Heart left ventricle (tissue), 16 donors: ENCODE data around the gene HSD17B14. TPM values are rescaled to one million over a fixed set of nuclear protein-coding genes. Genes with fewer than 3 reads are reported as not detected.
A peak's percentile ranks its signal among the peaks of the same experiment; 100 is the strongest.

Experiments used
- ATAC-seq, 4 donors: fragments of 200-7000 bp; cut with Tn5 transposase; one replicate each; pipeline ENCODE4 v1.9.1; 2020 to 2022; ENCODE audit warnings: moderate library complexity in 4 of 4, mild to moderate bottlenecking in 3 of 4, moderate number of reproducible peaks in 1 of 4
- DNase-seq, 5 donors: peaks; one replicate each; pipeline ENCODE4 v3.0.0-alpha.2; 2020
- H3K27ac ChIP-seq, 12 donors: fragments of 200-600 bp; sonication (generic) in 4 of 12; one replicate each; pipeline versions ENCODE4 v1.5.0 to v1.8.0; 2016 to 2022; ENCODE audit warnings: mild to moderate bottlenecking in 2 of 12
- H3K27me3 ChIP-seq, 9 donors: fragments of 200-600 bp; sonication (generic) in 2 of 9; one replicate each; pipeline versions ENCODE4 v1.5.1 to v1.8.0; 2016 to 2022; ENCODE audit warnings: mild to moderate bottlenecking in 3 of 9
- H3K36me3 ChIP-seq, 9 donors: fragments of 200-600 bp; sonication (generic) in 2 of 9; one replicate each; pipeline versions ENCODE4 v1.5.0 to v1.8.0; 2018 to 2022; ENCODE audit warnings: mild to moderate bottlenecking in 2 of 9
- H3K4me1 ChIP-seq, 12 donors: fragments of 200-600 bp; sonication (generic) in 4 of 12; one replicate each; pipeline versions ENCODE4 v1.5.0 to v1.8.0; 2016 to 2022; ENCODE audit warnings: mild to moderate bottlenecking in 3 of 12
- H3K4me3 ChIP-seq, 12 donors: fragments of 200-600 bp; sonication (generic) in 4 of 12; one replicate each; pipeline versions ENCODE4 v1.5.0 to v1.8.0; 2017 to 2022; ENCODE audit warnings: mild to moderate bottlenecking in 9 of 12, moderate library complexity in 4 of 12
- H3K9me3 ChIP-seq, 12 donors: fragments of 200-600 bp; sonication (generic) in 4 of 12; one replicate each; pipeline versions ENCODE4 v1.5.0 to v1.8.0; 2016 to 2022; ENCODE audit warnings: mild to moderate bottlenecking in 1 of 12
- CTCF ChIP-seq, 12 donors: fragments of 200-600 bp; sonication (generic) in 4 of 12; IDR thresholded peaks; one replicate each; pipeline versions ENCODE4 v1.5.0 to v1.8.0; 2018 to 2022; ENCODE audit warnings: antibody characterized with exemption in 12 of 12, mild to moderate bottlenecking in 5 of 12
- POLR2A ChIP-seq, 2 donors: fragments of 450-650 bp; IDR thresholded peaks; one replicate each; pipeline ENCODE4 v1.6.1; 2017; ENCODE audit warnings: antibody characterized with exemption in 2 of 2, mild to moderate bottlenecking in 2 of 2, moderate library complexity in 2 of 2
- WGBS, 4 donors: extraction: QIAGEN DNeasy Blood & Tissue Kit in 2 of 4; methylation state at CpG; one replicate each; pipeline versions ENCODE4 v1.1.5 to v1.1.7; 2013 to 2018; 5-methylcytosine and 5-hydroxymethylcytosine counted together
- intact Hi-C, 10 donors: fragments of 100-400 bp; cut with DNase I; formaldehyde crosslinking; loops; one replicate each; pipeline versions ENCODE4 v1.11.1 to v1.14.2; 2022
- polyA plus RNA-seq, 2 donors: library from polyadenylated mRNA; stranded (reverse); fragments of 200-250 nt; gene quantifications; one replicate each; pipeline ENCODE4 v1.2.3, GENCODE V29; 2013
- total RNA-seq, 9 donors: library from RNA; depleted of rRNA in 2 of 9; stranded (reverse); fragments of >200 nt in 2 of 9; fragmentation: NEBNext Ultra II Directional in 3 of 9; extraction: Animal tissue kit (Norgen Biotek cat#: 25700) in 3 of 9; gene quantifications; one replicate each; pipeline versions ENCODE4 v1.1.0 to v1.2.4, GENCODE V29; 2016 to 2023
- donor health status: ischemic (EF 13 %, LVEDD 7.1; RV severe dilation, severe dysfunction).
- donor health status: healthy with polysubstance abuse.
- donor health status: DM: no; HTN: yes; CAD: no.
- donor health status: DM: no; HTN: no; CAD: no.
- donor health status: ischemic (EF 25% LVEDD 6.9; RV normal size, moderate dysfunction).
- donor health status: ischemic (EF 25% LVEDD 5.7; RV mildly dilated, moderate dysfunction).
- donor health status: healthy.
- donor health status: DM: yes; HTN: yes; CAD: no.
- donor health status: ischemic (EF 35%, LVEDD 5.7; RV mildly dilated, moderate dysfunction).
- donor health status: nonischemic (EF 11% LVEDD 7.7; RV severe dilation, severe dysfunction).
- donor health status: DM: yes; HTN: yes; CAD: no.
- donor health status: PGD.
- donor health status: ischemic (EF 29% LVEDD 5.4; RV normal size, mild dysfunction).
- donor health status: nonischemic (EF 23%, LVEDD 6.1; RV moderate dilation, normal function).

HSD17B14 gene
- total and polyA plus RNA-seq, 11 donors: 1.2 to 5.4 (median 2.7) TPM; not detected in 1

GRCh38 chr19:48777139-48777538 is 59.2 kb downstream of the HSD17B14 start:
- DNase-seq (no peak), ATAC-seq (no peak)
- Histone ChIP-seq H3K36me3 (no peaks in the 10 kb centered on the region), H3K27me3 (no peaks in the 10 kb centered on the region), H3K9me3 (no peaks in the 10 kb centered on the region), H3K4me3 (no peak overlapping the region), H3K4me1 (peaks cover 0 to 20% (median 9%) of the 10 kb centered on the region in 12 donors), H3K27ac (no peak overlapping the region)
- TF ChIP-seq POLR2A (IDR thresholded peaks at IDR 0.05) (no peak), CTCF (IDR thresholded peaks at IDR 0.05) (no peak)
- intact Hi-C loops: loop anchor here in 1 of 10 donors (10.0 kb wide), 1 partner anchor 102 kb away; the partner anchor contains the start of gene NTN5
- WGBS, 4 donors: 93 to 96% (median 95%) methylated on average over 5 of the region's 5 CpGs

GRCh38 chr19:48772503-48772953 is 63.8 kb downstream of the HSD17B14 start:
- no peak overlapping the region for H3K4me3 ChIP-seq
- H3K9me3 ChIP-seq: no peaks in the 10 kb centered on the region
- TF ChIP-seq POLR2A (IDR thresholded peaks at IDR 0.05) (no peak), CTCF (IDR thresholded peaks at IDR 0.05) (no peak)
- WGBS, 4 donors: 41 to 51% (median 46%) methylated on average over 13 of the region's 13 CpGs
- peak in 2 of 5 donors; percentile 44 to 62 for DNase-seq
- H3K27me3 ChIP-seq: no peaks in the 10 kb centered on the region
- peaks cover 0 to 9% (median 0%) of the 10 kb centered on the region in 12 donors for H3K4me1 ChIP-seq
- peak overlapping the region in 9 of 12 donors; percentile 32 to 72 (median 44) for H3K27ac ChIP-seq
- peak; percentile 40 to 77 (median 62) for ATAC-seq
- intact Hi-C loops: loop anchor here in 1 of 10 donors (10.0 kb wide), 1 partner anchor 98 kb away; the partner anchor contains the start of gene NTN5
- no peaks in the 10 kb centered on the region for H3K36me3 ChIP-seq

GRCh38 chr19:48770734-48771472 is 65.4 kb downstream of the HSD17B14 start:
- Histone ChIP-seq H3K36me3 (no peaks in the 10 kb centered on the region), H3K27ac (no peak overlapping the region), H3K9me3 (no peaks in the 10 kb centered on the region), H3K4me3 (no peak overlapping the region), H3K27me3 (no peaks in the 10 kb centered on the region), H3K4me1 (peaks cover 0 to 9% (median 0%) of the 10 kb centered on the region in 12 donors)
- DNase-seq: no peak
- no peak for ATAC-seq
- intact Hi-C loops: loop anchor here in 1 of 10 donors (10.0 kb wide), 1 partner anchor 96 kb away; the partner anchor contains the start of gene NTN5
- 77 to 83% (median 81%) methylated on average over 20 of the region's 20 CpGs for WGBS, 4 donors
- TF ChIP-seq POLR2A (IDR thresholded peaks at IDR 0.05): no peak
- TF ChIP-seq CTCF (IDR thresholded peaks at IDR 0.05): no peak

GRCh38 chr19:48770266-48770665 is 66.0 kb downstream of the HSD17B14 start:
- no peak for ATAC-seq
- TF ChIP-seq CTCF (IDR thresholded peaks at IDR 0.05) (no peak), POLR2A (IDR thresholded peaks at IDR 0.05) (no peak)
- 75 to 98% (median 84%) methylated on average over 7 of the region's 7 CpGs for WGBS, 4 donors

More at GRCh38 chr19:48770266-48770665, 66.0 kb downstream of the HSD17B14 start:
- no peak for DNase-seq
- intact Hi-C loops: loop anchor here in 1 of 10 donors (10.0 kb wide), 1 partner anchor 95 kb away; the partner anchor contains the start of gene NTN5
- no peak overlapping the region for H3K27ac ChIP-seq
- peaks cover 0 to 9% (median 0%) of the 10 kb centered on the region in 12 donors for H3K4me1 ChIP-seq
- no peaks in the 10 kb centered on the region for H3K27me3 ChIP-seq
- no peaks in the 10 kb centered on the region for H3K36me3 ChIP-seq
- H3K9me3 ChIP-seq: no peaks in the 10 kb centered on the region
- H3K4me3 ChIP-seq: no peak overlapping the region
